Measurements from ENCODE around the gene PCK2. TPM values are rescaled to one million over a fixed set of nuclear protein-coding genes. Genes with fewer than 3 reads are reported as not detected.

The PCK2 gene
- total and polyA plus RNA-seq, 12 donors = 4.4 to 37.0 (median 17.8) TPM

- intact Hi-C loops (cut with DNase I) = no loop called here
- DNase-seq = no peak
- Histone ChIP-seq H3K4me1 (replicated peaks in 1 of 2) (peaks cover 24 to 39% of the 10 kb centered on the region in 2 donors), H3K4me3 (no peak overlapping the region), H3K36me3 (replicated peaks in 1 of 2) (no peaks in the 10 kb centered on the region), H3K27me3 (no peaks in the 10 kb centered on the region), H3K27ac (peak overlapping the region in 3 of 5 donors; percentile 72 to 89 (median 77)), H3K9me3 (replicated peaks in 1 of 3) (no peaks in the 10 kb centered on the region)
- TF ChIP-seq POLR2A (IDR thresholded peaks at IDR 0.05) = no peak
- TF ChIP-seq CTCF (IDR thresholded peaks at IDR 0.05) = no peak
- 63 to 71% (median 66%) methylated on average over 7 to 24 of the region's 24 CpGs for WGBS, 4 donors
Measured at GRCh38 chr14:24132061-24132685, 38.1 kb downstream of the PCK2 start.

GRCh38 chr14:24132976-24133375, 38.9 kb downstream of the PCK2 start:
- 93 to 99% (median 94%) methylated on average over 2 of the region's 2 CpGs for WGBS, 4 donors
- Histone ChIP-seq H3K27ac (no peak overlapping the region), H3K9me3 (replicated peaks in 1 of 3) (no peaks in the 10 kb centered on the region), H3K27me3 (no peaks in the 10 kb centered on the region), H3K4me1 (replicated peaks in 1 of 2) (peaks cover 27 to 46% of the 10 kb centered on the region in 2 donors), H3K36me3 (replicated peaks in 1 of 2) (peaks cover 0 to 8% of the 10 kb centered on the region in 2 donors), H3K4me3 (no peak overlapping the region)
- no peak for DNase-seq
- no peak for TF ChIP-seq POLR2A (IDR thresholded peaks at IDR 0.05)
- TF ChIP-seq CTCF (IDR thresholded peaks at IDR 0.05) = no peak
- intact Hi-C loops (cut with DNase I) = no loop called here

- intact Hi-C loops (cut with DNase I) = no loop called here
- no peaks in the 10 kb centered on the region for H3K27me3 ChIP-seq
- no peaks in the 10 kb centered on the region for H3K9me3 ChIP-seq (replicated peaks in 1 of 3)
- H3K4me1 ChIP-seq (replicated peaks in 1 of 2) = peaks cover 27 to 51% of the 10 kb centered on the region in 2 donors
- no peak for DNase-seq
- TF ChIP-seq CTCF (IDR thresholded peaks at IDR 0.05) (no peak), POLR2A (IDR thresholded peaks at IDR 0.05) (no peak)
- H3K36me3 ChIP-seq (replicated peaks in 1 of 2) = peaks cover 0 to 15% of the 10 kb centered on the region in 2 donors
- H3K27ac ChIP-seq = no peak overlapping the region
- no peak overlapping the region for H3K4me3 ChIP-seq
- 88 to 93% (median 92%) methylated on average over 1 of the region's 1 CpG for WGBS, 4 donors
Measured at GRCh38 chr14:24133735-24134134, 39.6 kb downstream of the PCK2 start.

- no peak for DNase-seq
- Histone ChIP-seq H3K4me1 (replicated peaks in 1 of 2) (peaks cover 35 to 66% of the 10 kb centered on the region in 2 donors), H3K4me3 (peak overlapping the region in 2 of 4 donors; percentile 62 to 92), H3K27me3 (no peaks in the 10 kb centered on the region), H3K36me3 (replicated peaks in 1 of 2) (peaks cover 0 to 25% of the 10 kb centered on the region in 2 donors), H3K9me3 (replicated peaks in 1 of 3) (no peaks in the 10 kb centered on the region), H3K27ac (peak overlapping the region in 4 of 5 donors; percentile 73 to 96 (median 89))
- 3 to 10% (median 5%) methylated on average over 9 of the region's 9 CpGs for WGBS, 4 donors
- intact Hi-C loops (cut with DNase I) = no loop called here
- no peak for TF ChIP-seq POLR2A (IDR thresholded peaks at IDR 0.05)
- TF ChIP-seq CTCF (IDR thresholded peaks at IDR 0.05) = no peak
Measured at GRCh38 chr14:24135584-24135833, 41.4 kb downstream of the PCK2 start.

Data from adrenal gland (tissue), 12 donors.